ENCODE data around the gene ZFAND6.
A peak's percentile ranks its signal among the peaks of the same experiment; 100 is the strongest.
"Not testable (repeated sequence)": the region's sequence is repeated elsewhere in the genome, so short reads cannot be mapped to it uniquely, and the experiment has no call there.

Gene ZFAND6

GRCh38 chr15:80099241-80099640 is 39.8 kb downstream of the ZFAND6 start:
- no peak for DNase-seq (ENCODE audit: low read depth in 2 of 2)

- DNase-seq (ENCODE audit: low read depth in 2 of 2): not testable (repeated sequence)
These were observed 40.2 kb downstream of the ZFAND6 start for GRCh38 chr15:80099662-80100061.

- DNase-seq (ENCODE audit: low read depth in 2 of 2): no peak
These were observed 40.8 kb downstream of the ZFAND6 start for GRCh38 chr15:80100247-80100646.

- DNase-seq (ENCODE audit: low read depth in 2 of 2): no peak
These were observed 45.7 kb downstream of the ZFAND6 start for GRCh38 chr15:80105193-80105592.

GRCh38 chr15:80105595-80105994 is 46.1 kb downstream of the ZFAND6 start:
- DNase-seq (ENCODE audit: low read depth in 2 of 2): peak; percentile 39 to 45

GRCh38 chr15:80106051-80106450 is 46.6 kb downstream of the ZFAND6 start:
- peak; percentile 45 to 51 for DNase-seq (ENCODE audit: low read depth in 2 of 2)

GRCh38 chr15:80107204-80107603 is 47.7 kb downstream of the ZFAND6 start:
- no peak for DNase-seq (ENCODE audit: low read depth in 2 of 2)

- no peak for DNase-seq (ENCODE audit: low read depth in 2 of 2)
These were observed 48.3 kb downstream of the ZFAND6 start for GRCh38 chr15:80107774-80108173.

GRCh38 chr15:80109388-80109787 is 49.9 kb downstream of the ZFAND6 start:
- no peak for DNase-seq (ENCODE audit: low read depth in 2 of 2)

- no peak for DNase-seq (ENCODE audit: low read depth in 2 of 2)
These were observed 51.4 kb downstream of the ZFAND6 start for GRCh38 chr15:80110920-80111319.

- DNase-seq (ENCODE audit: low read depth in 2 of 2): no peak
These were observed 54.6 kb downstream of the ZFAND6 start for GRCh38 chr15:80114114-80114513.

- no peak for DNase-seq (ENCODE audit: low read depth in 2 of 2)
These were observed 55.5 kb downstream of the ZFAND6 start for GRCh38 chr15:80115021-80115420.

- DNase-seq (ENCODE audit: low read depth in 2 of 2): no peak
These were observed 59.5 kb downstream of the ZFAND6 start for GRCh38 chr15:80118956-80119355.

- no peak for DNase-seq (ENCODE audit: low read depth in 2 of 2)
These were observed 61.2 kb downstream of the ZFAND6 start for GRCh38 chr15:80120636-80121035.

- no peak for DNase-seq (ENCODE audit: low read depth in 2 of 2)
These were observed 62.1 kb downstream of the ZFAND6 start for GRCh38 chr15:80121546-80121945.

GRCh38 chr15:80123034-80123433 is 63.6 kb downstream of the ZFAND6 start:
- no peak for DNase-seq (ENCODE audit: low read depth in 2 of 2)

- DNase-seq (ENCODE audit: low read depth in 2 of 2): not testable (repeated sequence)
These were observed 67.8 kb downstream of the ZFAND6 start for GRCh38 chr15:80127253-80127652.

- DNase-seq (ENCODE audit: low read depth in 2 of 2): no peak
These were observed 68.4 kb downstream of the ZFAND6 start for GRCh38 chr15:80127911-80128310.

- no peak for DNase-seq (ENCODE audit: low read depth in 2 of 2)
These were observed 72.9 kb downstream of the ZFAND6 start for GRCh38 chr15:80132382-80132781.

- DNase-seq (ENCODE audit: low read depth in 2 of 2): no peak
These were observed 77.4 kb downstream of the ZFAND6 start for GRCh38 chr15:80136854-80137253.

- no peak for DNase-seq (ENCODE audit: low read depth in 2 of 2)
These were observed 79.5 kb downstream of the ZFAND6 start for GRCh38 chr15:80138961-80139360.

- no peak for DNase-seq (ENCODE audit: low read depth in 2 of 2)
These were observed 81.4 kb downstream of the ZFAND6 start for GRCh38 chr15:80140909-80141308.

GRCh38 chr15:80141916-80142598 is 82.6 kb downstream of the ZFAND6 start:
- no peak for DNase-seq (ENCODE audit: low read depth in 2 of 2)

GRCh38 chr15:80142646-80143045 is 83.2 kb downstream of the ZFAND6 start:
- no peak for DNase-seq (ENCODE audit: low read depth in 2 of 2)
